Skeletal muscle cell (primary cell): Measurements from ENCODE around the gene ABCG1.

Source experiments
- DNase-seq: peaks from one replicate; pipeline ENCODE4 v3.0.0-alpha.2; 2010; ENCODE audit warnings: low read depth
- H3K4me3 ChIP-seq: 2 replicates; pipeline ENCODE4 v1.5.1; 2011; ENCODE audit warnings: low read depth, mild to moderate bottlenecking, control low read depth, low read length, moderate library complexity

Gene ABCG1

GRCh38 chr21:42212266-42212665 is 6.7 kb upstream of the ABCG1 start:
- H3K4me3 ChIP-seq, result no peak overlapping the region
- no peak for DNase-seq

GRCh38 chr21:42213082-42213774 is 5.7 kb upstream of the ABCG1 start:
- H3K4me3 ChIP-seq, result no peak overlapping the region
- DNase-seq, result no peak

- no peak for DNase-seq
- H3K4me3 ChIP-seq, result no peak overlapping the region
Observed at GRCh38 chr21:42214081-42214750, 4.7 kb upstream of the ABCG1 start.

GRCh38 chr21:42214921-42215320 is 4.0 kb upstream of the ABCG1 start:
- H3K4me3 ChIP-seq, result no peak overlapping the region
- no peak for DNase-seq

- H3K4me3 ChIP-seq, result no peak overlapping the region
- no peak for DNase-seq
Observed at GRCh38 chr21:42215942-42216725, 2.8 kb upstream of the ABCG1 start.

GRCh38 chr21:42216726-42217572 is 2.0 kb upstream of the ABCG1 start:
- DNase-seq, result no peak
- H3K4me3 ChIP-seq, result no peak overlapping the region

GRCh38 chr21:42219606-42220137 is 732 bp downstream of the ABCG1 start:
- DNase-seq, result no peak
- peak overlapping the region; percentile 29 for H3K4me3 ChIP-seq

GRCh38 chr21:42220138-42220701 is 1.3 kb downstream of the ABCG1 start:
- DNase-seq, result no peak
- H3K4me3 ChIP-seq, result peak overlapping the region; percentile 29

GRCh38 chr21:42221581-42222345 is 2.8 kb downstream of the ABCG1 start:
- H3K4me3 ChIP-seq, result no peak overlapping the region
- no peak for DNase-seq

GRCh38 chr21:42222386-42222785 is 3.4 kb downstream of the ABCG1 start:
- no peak for DNase-seq
- H3K4me3 ChIP-seq, result no peak overlapping the region

GRCh38 chr21:42222821-42223390 is 4.0 kb downstream of the ABCG1 start:
- no peak for DNase-seq
- H3K4me3 ChIP-seq, result no peak overlapping the region

GRCh38 chr21:42223826-42224575 is 5.1 kb downstream of the ABCG1 start:
- no peak overlapping the region for H3K4me3 ChIP-seq
- DNase-seq, result no peak

- no peak for DNase-seq
- H3K4me3 ChIP-seq, result no peak overlapping the region
Observed at GRCh38 chr21:42225042-42225441, 6.1 kb downstream of the ABCG1 start.

- DNase-seq, result no peak
- H3K4me3 ChIP-seq, result no peak overlapping the region
Observed at GRCh38 chr21:42225571-42226155, 6.7 kb downstream of the ABCG1 start.

- DNase-seq, result no peak
- H3K4me3 ChIP-seq, result no peak overlapping the region
Observed at GRCh38 chr21:42226626-42227025, 7.7 kb downstream of the ABCG1 start.

GRCh38 chr21:42227909-42228708 is 9.2 kb downstream of the ABCG1 start:
- H3K4me3 ChIP-seq, result no peak overlapping the region
- DNase-seq, result peak; percentile 62
